Astrocyte of the cerebellum (primary cell): ENCODE measurements around the gene FHL1.
A peak's percentile ranks its signal among the peaks of the same experiment; 100 is the strongest.

Experiments
- DNase-seq: peaks from one replicate; pipeline ENCODE4 v3.0.0-alpha.2; 2011; ENCODE audit warnings: low read depth
- H3K4me3 ChIP-seq: 2 replicates; pipeline ENCODE4 v1.5.1; 2011; ENCODE audit warnings: mild to moderate bottlenecking, low read depth, low read length, moderate library complexity
- CTCF ChIP-seq: IDR thresholded peaks from 2 replicates; pipeline ENCODE4 v1.5.1; 2012; ENCODE audit warnings: low read length, low read depth, moderate library complexity, mild to moderate bottlenecking; ENCODE audit errors: missing control alignments
- in situ Hi-C: cut with HindIII; loops from 2 replicates; pipeline ENCODE4 v1.10.0; 2017; ENCODE audit warnings: low sequenced_read_pairs

The FHL1 gene

DNA sequence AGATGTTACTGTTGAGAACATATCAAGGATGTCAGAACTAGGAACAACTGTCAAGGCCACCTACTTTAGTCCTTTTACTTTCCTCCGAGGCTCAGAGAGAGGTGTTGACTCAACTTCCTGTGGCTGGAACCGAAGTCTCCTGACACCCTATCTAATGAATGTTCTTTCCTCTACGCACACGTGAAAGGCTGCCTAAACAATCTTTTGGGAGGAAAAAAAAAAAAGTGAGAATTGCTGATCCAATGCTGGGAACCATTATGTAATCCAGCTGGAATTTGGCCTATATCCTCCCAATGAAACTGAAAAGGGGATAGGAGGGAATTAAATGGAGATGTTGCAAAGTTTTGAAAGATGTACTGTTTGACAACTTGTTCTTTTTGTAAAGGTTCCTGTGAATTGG, 112.2 kb downstream of the FHL1 start:
- TF ChIP-seq CTCF = no peak
- no peak overlapping the region for H3K4me3 ChIP-seq
- in situ Hi-C loops = no loop called here
- peak; percentile 26 for DNase-seq

GRCh38 chrX:136260776-136261175, 113.4 kb downstream of the FHL1 start:
- DNase-seq = no peak
- in situ Hi-C loops = no loop called here
- no peak for TF ChIP-seq CTCF
- no peak overlapping the region for H3K4me3 ChIP-seq
